ENCODE data around the gene SMARCA4.

SMARCA4 gene

DNA sequence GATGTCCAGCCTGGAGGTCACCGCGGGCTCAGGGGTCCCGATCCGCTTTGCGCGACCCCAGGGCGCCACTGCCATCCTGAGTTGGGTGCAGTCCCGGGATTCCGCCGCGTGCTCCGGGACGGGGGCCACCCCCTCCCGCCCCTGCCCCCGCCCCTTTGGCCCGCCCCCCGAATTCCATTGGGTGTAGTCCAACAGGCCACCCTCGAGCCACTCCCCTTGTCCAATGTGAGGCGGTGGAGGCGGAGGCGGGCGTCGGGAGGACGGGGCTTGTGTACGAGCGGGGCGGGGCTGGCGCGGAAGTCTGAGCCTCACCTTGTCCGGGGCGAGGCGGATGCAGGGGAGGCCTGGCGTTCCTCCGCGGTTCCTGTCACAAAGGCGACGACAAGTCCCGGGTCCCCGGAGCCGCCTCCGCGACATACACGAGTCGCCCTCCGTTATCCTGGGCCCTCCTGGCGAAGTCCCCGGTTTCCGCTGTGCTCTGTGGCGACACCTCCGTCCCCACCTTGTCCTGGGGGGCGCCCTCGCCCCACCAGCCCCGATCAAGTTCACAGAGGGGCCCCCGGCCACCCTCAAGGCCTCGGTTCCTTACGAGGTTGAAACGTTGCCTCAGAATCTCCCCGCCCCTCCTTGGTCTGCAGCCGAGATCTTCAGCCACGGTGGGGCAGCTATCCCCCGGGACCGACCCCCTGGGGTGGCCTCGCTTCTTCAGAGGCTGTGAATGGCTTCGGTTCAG is 129.6 kb downstream of the SMARCA4 start (continued):
- TF ChIP-seq ZNF600 (tag by site-specific recombination; IDR thresholded peaks at IDR 0.05) (peak; percentile 20), ZNF623 (tag by site-specific recombination; IDR thresholded peaks at IDR 0.05) (0 out of 2 replicates have a peak, but pooled peaks have one; percentile 9)
- TF ChIP-seq, protein P1, sequence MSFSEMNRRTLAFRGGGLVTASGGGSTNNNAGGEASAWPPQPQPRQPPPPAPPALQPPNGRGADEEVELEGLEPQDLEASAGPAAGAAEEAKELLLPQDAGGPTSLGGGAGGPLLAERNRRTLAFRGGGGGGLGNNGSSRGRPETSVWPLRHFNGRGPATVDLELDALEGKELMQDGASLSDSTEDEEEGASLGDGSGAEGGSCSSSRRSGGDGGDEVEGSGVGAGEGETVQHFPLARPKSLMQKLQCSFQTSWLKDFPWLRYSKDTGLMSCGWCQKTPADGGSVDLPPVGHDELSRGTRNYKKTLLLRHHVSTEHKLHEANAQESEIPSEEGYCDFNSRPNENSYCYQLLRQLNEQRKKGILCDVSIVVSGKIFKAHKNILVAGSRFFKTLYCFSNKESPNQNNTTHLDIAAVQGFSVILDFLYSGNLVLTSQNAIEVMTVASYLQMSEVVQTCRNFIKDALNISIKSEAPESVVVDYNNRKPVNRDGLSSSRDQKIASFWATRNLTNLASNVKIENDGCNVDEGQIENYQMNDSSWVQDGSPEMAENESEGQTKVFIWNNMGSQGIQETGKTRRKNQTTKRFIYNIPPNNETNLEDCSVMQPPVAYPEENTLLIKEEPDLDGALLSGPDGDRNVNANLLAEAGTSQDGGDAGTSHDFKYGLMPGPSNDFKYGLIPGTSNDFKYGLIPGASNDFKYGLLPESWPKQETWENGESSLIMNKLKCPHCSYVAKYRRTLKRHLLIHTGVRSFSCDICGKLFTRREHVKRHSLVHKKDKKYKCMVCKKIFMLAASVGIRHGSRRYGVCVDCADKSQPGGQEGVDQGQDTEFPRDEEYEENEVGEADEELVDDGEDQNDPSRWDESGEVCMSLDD (tag by site-specific recombination; IDR thresholded peaks at IDR 0.05), result peak; percentile 61

DNA sequence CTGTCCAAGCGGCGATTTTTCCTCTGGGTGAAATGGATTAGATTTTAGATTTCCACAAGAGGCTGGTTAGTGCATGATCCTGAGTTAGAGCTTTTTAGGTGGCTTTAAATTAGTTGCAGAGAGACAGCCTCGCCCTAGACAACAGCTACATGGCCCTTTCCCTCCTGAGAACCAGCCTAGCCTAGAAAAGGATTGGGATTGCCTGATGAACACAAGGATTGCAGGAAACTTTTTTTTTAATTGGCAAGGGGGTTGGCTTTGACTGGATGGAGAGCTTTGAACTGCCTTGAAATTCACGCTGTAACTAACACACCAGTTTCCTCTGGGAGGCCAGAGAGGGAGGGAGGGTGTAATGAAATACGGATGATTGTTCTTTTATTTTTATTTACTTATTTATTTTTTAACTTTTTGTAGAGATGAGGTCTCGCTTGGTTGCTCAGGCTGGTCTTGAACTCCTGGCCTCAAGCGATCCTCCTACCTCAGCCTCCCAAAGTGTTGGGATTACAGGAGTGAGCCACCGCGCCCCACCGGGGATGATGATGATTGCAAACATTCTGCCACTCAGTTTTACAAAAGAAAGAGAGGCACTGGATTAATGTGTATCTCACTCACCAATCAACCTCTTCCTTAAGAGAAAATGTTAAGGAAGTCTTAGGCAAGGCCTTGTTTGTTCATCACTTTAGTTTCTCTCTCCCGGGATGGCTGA is 130.3 kb downstream of the SMARCA4 start:
- peak overlapping the region; percentile 92 for H3K27ac ChIP-seq (ENCODE audit: extremely low read depth, low read depth, low read length)
- peaks cover 0 to 4% of the 10 kb centered on the region in 2 experiments; a peak in 1 of 3 replicates for H3K36me3 ChIP-seq (ENCODE audit: control insufficient read depth in 2 of 2, insufficient read depth in 1 of 2, low read length in 2 of 2)

GRCh38 chr19:11091703-11092153 is 130.9 kb downstream of the SMARCA4 start:
- peaks cover 0 to 5% of the 10 kb centered on the region in 2 experiments; a peak in 1 of 3 replicates for H3K36me3 ChIP-seq (ENCODE audit: control insufficient read depth in 2 of 2, insufficient read depth in 1 of 2, low read length in 2 of 2)
- no peak overlapping the region; the same call in 1 of the 2 replicates for H3K4me3 ChIP-seq (ENCODE audit: low read depth, low read length)
- POLR2A ChIA-PET, result interaction anchor here (0.5 to 1.4 kb wide), 3 partner anchors 31 to 56 kb away, joined by 4 to 5 read pairs (median 4); no protein-coding TSS in a partner anchor
- no peaks in the 10 kb centered on the region for H3K9me3 ChIP-seq (ENCODE audit: control insufficient read depth, insufficient read depth, low read depth, low read length)
- CTCF ChIA-PET, result interaction anchor here (0.6 to 1.5 kb wide), 6 partner anchors 22 to 344 kb away, joined by 3 to 7 read pairs (median 5); partner anchors contain the start of gene PRKCSH
- H3K27ac ChIP-seq (ENCODE audit: extremely low read depth, low read depth, low read length), result peak overlapping the region; percentile 92
- peaks cover 10% of the 10 kb centered on the region; the same call in 1 of the 2 replicates for H3K4me1 ChIP-seq (ENCODE audit: control insufficient read depth, insufficient read depth, low read length)
- TF ChIP-seq GFI1B (tag by site-specific recombination; IDR thresholded peaks at IDR 0.05) (0 out of 2 replicates have a peak, but pooled peaks have one; percentile 11), ZXDB (tag by site-specific recombination; IDR thresholded peaks at IDR 0.05) (peak; percentile 59; the same call in 1 of the 2 replicates), ZNF350 (tag by site-specific recombination; IDR thresholded peaks at IDR 0.05) (no peak), KLF1 (tag by site-specific recombination; IDR thresholded peaks at IDR 0.05) (peak; percentile 62), ZNF629 (tag by site-specific recombination; IDR thresholded peaks at IDR 0.05) (peak; percentile 64), ZFP69B (tag by site-specific recombination; IDR thresholded peaks at IDR 0.05) (peak; percentile 96), KLF10 (tag by site-specific recombination; IDR thresholded peaks at IDR 0.05) (peak; percentile 59; the same call in 1 of the 2 replicates), ZSCAN16 (tag by site-specific recombination; IDR thresholded peaks at IDR 0.05) (no peak), ZNF366 (tag by site-specific recombination; conservative IDR thresholded peaks at IDR 0.05) (peak; percentile 86), HIC1 (tag by site-specific recombination; IDR thresholded peaks at IDR 0.05) (peak; percentile 52; the same call in 1 of the 2 replicates), ZNF677 (tag by site-specific recombination; IDR thresholded peaks at IDR 0.05) (no peak), YY2 (tag by site-specific recombination; IDR thresholded peaks at IDR 0.05) (no peak), ZNF660 (tag by site-specific recombination; IDR thresholded peaks at IDR 0.05) (peak; percentile 75), FEZF1 (tag by site-specific recombination; IDR thresholded peaks at IDR 0.05) (no peak), ZNF473 (tag by site-specific recombination; IDR thresholded peaks at IDR 0.05) (no peak), KLF8 (tag by site-specific recombination; IDR thresholded peaks at IDR 0.05) (0 out of 2 replicates have a peak, but pooled peaks have one; percentile 21), ZNF501 (tag by site-specific recombination; IDR thresholded peaks at IDR 0.05) (0 out of 2 replicates have a peak, but pooled peaks have one; percentile 42), ZNF335 (tag by site-specific recombination; conservative IDR thresholded peaks at IDR 0.05) (peak; percentile 42; the same call in 1 of the 2 replicates), ZBTB48 (tag by site-specific recombination; IDR thresholded peaks at IDR 0.05) (peak; percentile 74; the same call in 1 of the 2 replicates), ZNF76 (tag by site-specific recombination; IDR thresholded peaks at IDR 0.05; ENCODE audit: borderline replicate concordance, low read depth) (peak; percentile 42; the same call in 1 of the 2 replicates)
- TF ChIP-seq, protein P2, sequence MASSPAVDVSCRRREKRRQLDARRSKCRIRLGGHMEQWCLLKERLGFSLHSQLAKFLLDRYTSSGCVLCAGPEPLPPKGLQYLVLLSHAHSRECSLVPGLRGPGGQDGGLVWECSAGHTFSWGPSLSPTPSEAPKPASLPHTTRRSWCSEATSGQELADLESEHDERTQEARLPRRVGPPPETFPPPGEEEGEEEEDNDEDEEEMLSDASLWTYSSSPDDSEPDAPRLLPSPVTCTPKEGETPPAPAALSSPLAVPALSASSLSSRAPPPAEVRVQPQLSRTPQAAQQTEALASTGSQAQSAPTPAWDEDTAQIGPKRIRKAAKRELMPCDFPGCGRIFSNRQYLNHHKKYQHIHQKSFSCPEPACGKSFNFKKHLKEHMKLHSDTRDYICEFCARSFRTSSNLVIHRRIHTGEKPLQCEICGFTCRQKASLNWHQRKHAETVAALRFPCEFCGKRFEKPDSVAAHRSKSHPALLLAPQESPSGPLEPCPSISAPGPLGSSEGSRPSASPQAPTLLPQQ (tag by site-specific recombination; IDR thresholded peaks at IDR 0.05), result peak; percentile 95

More for the DNA sequence above, 130.3 kb downstream of the SMARCA4 start:
- CTCF ChIA-PET, result interaction anchor here (0.6 to 1.5 kb wide), 6 partner anchors 35 to 344 kb away, joined by 3 to 7 read pairs (median 5); partner anchors contain the start of gene PRKCSH
- peaks cover 10% of the 10 kb centered on the region; the same call in 1 of the 2 replicates for H3K4me1 ChIP-seq (ENCODE audit: control insufficient read depth, insufficient read depth, low read length)
- POLR2A ChIA-PET, result interaction anchor here (0.6 to 1.4 kb wide), 2 partner anchors 55 to 56 kb away, joined by 4 read pairs; no protein-coding TSS in a partner anchor
- H3K4me3 ChIP-seq (ENCODE audit: low read depth, low read length), result peak overlapping the region; percentile 43
- no peaks in the 10 kb centered on the region for H3K9me3 ChIP-seq (ENCODE audit: control insufficient read depth, insufficient read depth, low read depth, low read length)
- TF ChIP-seq MYNN (tag by site-specific recombination; IDR thresholded peaks at IDR 0.05; ENCODE audit: borderline replicate concordance) (no peak), ZNF423 (tag by site-specific recombination; IDR thresholded peaks at IDR 0.05) (0 out of 2 replicates have a peak, but pooled peaks have one; percentile 5), SETDB1 (IDR thresholded peaks at IDR 0.05; ENCODE audit: insufficient read length, low read length) (no peak)

Data from HEK293 (cell line).